Mammary epithelial cell (primary cell): ENCODE data around the gene PCAT7.

ENCODE experiments used
- EZH2 ChIP-seq: IDR thresholded peaks from 2 replicates; pipeline ENCODE4 v1.6.1; 2012; ENCODE audit warnings: low read length, inconsistent platforms, borderline replicate concordance
- TF ChIP-seq, protein P1 (sequence below), 2 donors: IDR thresholded peaks in 1 of 2; conservative IDR thresholded peaks in 1 of 2; 2 replicates each; pipeline ENCODE4 v1.5.1; 2011 to 2012; ENCODE audit warnings: inconsistent platforms in 2 of 2, low read length in 2 of 2, mild to moderate bottlenecking in 2 of 2, control low read depth in 1 of 2, low read depth in 1 of 2; ENCODE audit not compliant: insufficient read depth in 1 of 2; ENCODE audit errors: extremely low read depth in 1 of 2

DNA sequence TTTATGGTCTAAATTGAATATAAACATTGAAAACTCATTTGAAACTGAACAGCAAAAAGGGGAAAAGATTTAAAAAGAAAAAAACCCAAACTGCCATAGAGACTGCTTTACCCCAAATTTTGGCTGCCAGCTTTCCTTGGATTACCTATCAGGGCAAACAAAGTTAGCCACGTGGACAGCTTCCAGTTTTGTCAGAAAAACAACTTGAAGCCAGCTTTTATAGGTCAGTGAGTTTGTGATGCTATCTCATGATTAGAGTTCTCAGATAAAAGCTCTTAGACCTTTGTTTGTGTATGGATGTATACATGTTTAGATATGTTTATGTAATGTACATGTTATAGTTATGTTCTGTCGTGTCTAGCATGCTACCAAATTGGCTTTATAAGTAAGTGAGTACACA lies 22.7 kb downstream of the PCAT7 start:
- TF ChIP-seq, protein P1, sequence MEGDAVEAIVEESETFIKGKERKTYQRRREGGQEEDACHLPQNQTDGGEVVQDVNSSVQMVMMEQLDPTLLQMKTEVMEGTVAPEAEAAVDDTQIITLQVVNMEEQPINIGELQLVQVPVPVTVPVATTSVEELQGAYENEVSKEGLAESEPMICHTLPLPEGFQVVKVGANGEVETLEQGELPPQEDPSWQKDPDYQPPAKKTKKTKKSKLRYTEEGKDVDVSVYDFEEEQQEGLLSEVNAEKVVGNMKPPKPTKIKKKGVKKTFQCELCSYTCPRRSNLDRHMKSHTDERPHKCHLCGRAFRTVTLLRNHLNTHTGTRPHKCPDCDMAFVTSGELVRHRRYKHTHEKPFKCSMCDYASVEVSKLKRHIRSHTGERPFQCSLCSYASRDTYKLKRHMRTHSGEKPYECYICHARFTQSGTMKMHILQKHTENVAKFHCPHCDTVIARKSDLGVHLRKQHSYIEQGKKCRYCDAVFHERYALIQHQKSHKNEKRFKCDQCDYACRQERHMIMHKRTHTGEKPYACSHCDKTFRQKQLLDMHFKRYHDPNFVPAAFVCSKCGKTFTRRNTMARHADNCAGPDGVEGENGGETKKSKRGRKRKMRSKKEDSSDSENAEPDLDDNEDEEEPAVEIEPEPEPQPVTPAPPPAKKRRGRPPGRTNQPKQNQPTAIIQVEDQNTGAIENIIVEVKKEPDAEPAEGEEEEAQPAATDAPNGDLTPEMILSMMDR (conservative IDR thresholded peaks at IDR 0.05 in 1 of 2, IDR thresholded peaks at IDR 0.05 in 1 of 2; ENCODE audit: extremely low read depth in 1 of 2, insufficient read depth in 1 of 2, low read depth in 1 of 2, low read length in 2 of 2), result no peak
- TF ChIP-seq EZH2, result no peak
